Loucy (cell line): ENCODE data around the gene SMCO3.

Source experiments
- EZH2phosphoT487 ChIP-seq: fragments of 200-600 bp; IDR thresholded peaks from 2 replicates; pipeline ENCODE4 v1.6.1; 2018; ENCODE audit warnings: antibody characterized with exemption, mild to moderate bottlenecking, moderate library complexity, borderline replicate concordance
- TF ChIP-seq, protein P1 (sequence below): fragments of 200-600 bp; sonication (generic); conservative IDR thresholded peaks from 2 replicates; pipeline ENCODE4 v1.5.1; 2014; ENCODE audit warnings: mild to moderate bottlenecking, antibody characterized with exemption, low read length

DNA sequence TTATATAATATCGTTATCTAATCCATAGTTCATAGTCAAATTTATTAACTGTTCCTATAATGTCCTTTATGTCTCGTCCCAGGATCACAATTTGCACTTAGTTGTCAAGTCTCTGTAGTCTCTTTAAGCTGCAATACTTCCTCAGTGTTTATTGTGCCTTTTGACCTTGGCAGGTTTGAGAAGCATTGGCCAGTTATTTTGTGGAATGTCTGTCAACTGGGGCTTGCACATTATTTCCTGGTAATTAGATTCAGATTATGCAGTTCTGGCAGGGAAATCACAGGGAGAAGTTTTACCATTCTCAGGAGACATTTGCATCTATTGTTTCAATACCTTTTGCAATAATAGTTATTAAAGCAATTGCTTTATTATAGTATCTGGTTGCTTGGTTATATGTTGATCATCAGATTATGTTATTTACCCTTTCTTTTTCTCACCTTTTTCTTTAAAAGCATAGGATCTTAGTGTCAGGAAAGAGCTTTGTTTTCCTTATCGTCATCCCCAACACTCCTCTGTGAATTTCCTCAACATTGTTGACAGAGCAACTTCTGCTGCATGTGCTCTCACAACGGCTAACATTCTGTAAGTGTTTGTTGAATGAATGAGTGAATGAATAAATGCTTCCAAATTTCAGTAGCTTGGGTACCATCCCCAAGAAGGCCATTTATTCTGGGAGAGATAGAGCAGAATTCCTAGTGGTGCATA is 33.0 kb upstream of the SMCO3 start:
- TF ChIP-seq, protein P1, sequence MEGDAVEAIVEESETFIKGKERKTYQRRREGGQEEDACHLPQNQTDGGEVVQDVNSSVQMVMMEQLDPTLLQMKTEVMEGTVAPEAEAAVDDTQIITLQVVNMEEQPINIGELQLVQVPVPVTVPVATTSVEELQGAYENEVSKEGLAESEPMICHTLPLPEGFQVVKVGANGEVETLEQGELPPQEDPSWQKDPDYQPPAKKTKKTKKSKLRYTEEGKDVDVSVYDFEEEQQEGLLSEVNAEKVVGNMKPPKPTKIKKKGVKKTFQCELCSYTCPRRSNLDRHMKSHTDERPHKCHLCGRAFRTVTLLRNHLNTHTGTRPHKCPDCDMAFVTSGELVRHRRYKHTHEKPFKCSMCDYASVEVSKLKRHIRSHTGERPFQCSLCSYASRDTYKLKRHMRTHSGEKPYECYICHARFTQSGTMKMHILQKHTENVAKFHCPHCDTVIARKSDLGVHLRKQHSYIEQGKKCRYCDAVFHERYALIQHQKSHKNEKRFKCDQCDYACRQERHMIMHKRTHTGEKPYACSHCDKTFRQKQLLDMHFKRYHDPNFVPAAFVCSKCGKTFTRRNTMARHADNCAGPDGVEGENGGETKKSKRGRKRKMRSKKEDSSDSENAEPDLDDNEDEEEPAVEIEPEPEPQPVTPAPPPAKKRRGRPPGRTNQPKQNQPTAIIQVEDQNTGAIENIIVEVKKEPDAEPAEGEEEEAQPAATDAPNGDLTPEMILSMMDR, result no peak
- no peak for TF ChIP-seq EZH2phosphoT487
